Fibroblast of skin of left quadriceps (primary cell): ENCODE data around the gene ANGPTL3.

ENCODE experiments used
- DNase-seq, 2 experiments: peaks; one replicate each; pipeline ENCODE4 v3.0.0-alpha.2; 2013; ENCODE audit warnings: low read depth in 2 of 2

Gene ANGPTL3

GRCh38 chr1:62625415-62625814 is 28.1 kb downstream of the ANGPTL3 start:
- DNase-seq, result no peak

GRCh38 chr1:62628506-62628905 is 31.2 kb downstream of the ANGPTL3 start:
- no peak for DNase-seq

DNA sequence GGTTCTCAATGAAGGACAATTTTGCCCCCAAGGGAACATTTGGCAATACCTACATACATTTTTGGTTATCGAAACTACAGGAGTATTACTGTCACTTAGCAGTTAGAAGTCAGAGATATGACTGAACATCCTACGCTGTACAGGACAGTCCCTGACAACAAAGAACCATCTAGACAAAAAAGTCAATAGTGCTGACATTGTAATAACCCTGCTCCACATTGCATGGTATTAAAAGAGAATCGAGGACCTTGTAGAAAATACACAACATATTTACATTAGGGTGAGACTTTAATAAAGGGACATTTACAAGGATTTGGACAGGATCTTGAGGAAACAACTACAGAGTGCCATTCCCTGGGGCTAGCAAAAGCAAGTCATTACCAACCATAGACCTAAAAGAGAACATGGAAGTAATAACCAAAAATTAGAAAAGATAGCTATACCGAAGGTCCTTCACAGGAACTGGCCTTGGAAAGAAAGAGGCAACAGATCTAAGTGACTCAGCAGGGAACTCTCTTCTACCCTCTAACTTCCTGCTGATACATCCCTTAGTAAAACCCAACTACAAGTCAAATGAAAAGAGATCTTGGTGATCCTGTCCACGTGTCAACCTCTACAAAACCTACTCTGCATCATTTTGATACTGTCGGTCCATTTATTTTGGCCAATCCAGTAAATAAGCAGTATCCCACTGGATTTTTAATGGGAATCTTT is 40.2 kb downstream of the ANGPTL3 start:
- no peak for DNase-seq

- DNase-seq, result no peak
Observed at GRCh38 chr1:62643283-62643682, 46.0 kb downstream of the ANGPTL3 start.

DNA sequence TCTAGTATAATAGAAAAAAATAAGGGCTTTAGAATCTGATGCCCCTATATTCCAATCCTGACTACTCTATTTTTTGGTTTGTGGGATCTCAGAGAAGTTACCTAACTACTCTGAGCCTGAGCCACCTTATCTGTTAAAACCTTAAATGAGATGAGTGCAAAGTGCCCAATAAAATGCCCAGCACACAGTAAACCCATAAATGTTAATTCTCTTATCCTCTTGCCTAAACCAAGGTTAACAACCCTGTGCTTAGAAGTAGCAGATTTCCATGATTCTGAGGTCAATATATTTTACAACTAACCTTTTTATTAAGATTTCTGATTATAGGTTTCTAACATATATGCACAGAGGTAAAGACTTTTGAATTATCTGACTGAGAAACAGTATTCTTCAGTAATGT is 55.1 kb downstream of the ANGPTL3 start:
- no peak for DNase-seq

DNA sequence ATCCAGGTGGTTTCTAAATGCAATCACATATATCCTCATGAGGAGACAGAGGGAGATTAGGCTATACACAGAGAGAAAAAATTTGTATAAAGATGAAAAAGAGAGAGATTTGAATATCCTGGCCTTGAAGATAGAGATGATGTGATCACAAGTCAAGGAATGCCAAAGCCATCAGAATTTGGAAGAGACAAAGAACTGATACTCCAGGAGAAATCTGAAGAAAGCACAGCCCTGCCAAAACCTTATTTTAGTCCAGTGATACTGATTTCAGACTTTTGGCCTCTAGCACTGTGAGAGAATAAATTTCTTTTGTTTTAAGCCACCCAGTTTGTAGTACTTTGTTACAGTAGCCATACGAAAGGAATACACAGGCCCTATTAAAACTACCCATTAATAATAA is 57.4 kb downstream of the ANGPTL3 start:
- DNase-seq, result no peak
